Astrocyte of the spinal cord (primary cell): ENCODE measurements around the gene SH3PXD2B.
"Not testable (repeated sequence)": the region's sequence is repeated elsewhere in the genome, so short reads cannot be mapped to it uniquely, and the experiment has no call there.

Experiments
- DNase-seq: peaks from one replicate; pipeline ENCODE4 v3.0.0; 2011; ENCODE audit warnings: low read depth, low spot score
- H3K4me3 ChIP-seq: 2 replicates; pipeline ENCODE4 v1.5.1; 2011; ENCODE audit warnings: low read depth, mild to moderate bottlenecking, low read length, moderate library complexity
- in situ Hi-C: cut with HindIII; loops from 2 replicates; pipeline ENCODE4 v1.10.0; 2017; ENCODE audit warnings: low sequenced_read_pairs
- TF ChIP-seq, protein P1 (sequence below): IDR thresholded peaks from 2 replicates; pipeline ENCODE4 v1.5.1; 2012; ENCODE audit warnings: low read depth, mild to moderate bottlenecking, low read length, inconsistent platforms

Gene SH3PXD2B

DNA sequence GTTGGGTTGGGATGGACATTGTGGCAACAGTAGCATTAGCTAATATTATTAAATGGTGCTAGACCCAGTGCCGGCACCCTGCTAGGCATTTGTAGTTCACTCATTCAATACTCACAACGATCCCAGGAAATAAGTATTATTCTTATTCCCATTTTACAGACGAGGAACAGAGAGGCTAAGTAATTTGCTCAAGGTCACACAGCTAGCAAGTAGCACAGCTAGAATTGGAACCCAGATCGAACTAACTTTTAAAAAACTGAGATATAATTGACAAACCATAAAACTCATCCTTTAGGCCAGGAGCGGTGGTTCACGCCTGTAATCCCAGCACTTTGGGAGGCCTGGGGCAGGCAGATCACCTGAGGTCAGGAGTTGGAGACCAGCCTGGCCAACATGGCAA is 79.5 kb downstream of the SH3PXD2B start:
- TF ChIP-seq, protein P1, sequence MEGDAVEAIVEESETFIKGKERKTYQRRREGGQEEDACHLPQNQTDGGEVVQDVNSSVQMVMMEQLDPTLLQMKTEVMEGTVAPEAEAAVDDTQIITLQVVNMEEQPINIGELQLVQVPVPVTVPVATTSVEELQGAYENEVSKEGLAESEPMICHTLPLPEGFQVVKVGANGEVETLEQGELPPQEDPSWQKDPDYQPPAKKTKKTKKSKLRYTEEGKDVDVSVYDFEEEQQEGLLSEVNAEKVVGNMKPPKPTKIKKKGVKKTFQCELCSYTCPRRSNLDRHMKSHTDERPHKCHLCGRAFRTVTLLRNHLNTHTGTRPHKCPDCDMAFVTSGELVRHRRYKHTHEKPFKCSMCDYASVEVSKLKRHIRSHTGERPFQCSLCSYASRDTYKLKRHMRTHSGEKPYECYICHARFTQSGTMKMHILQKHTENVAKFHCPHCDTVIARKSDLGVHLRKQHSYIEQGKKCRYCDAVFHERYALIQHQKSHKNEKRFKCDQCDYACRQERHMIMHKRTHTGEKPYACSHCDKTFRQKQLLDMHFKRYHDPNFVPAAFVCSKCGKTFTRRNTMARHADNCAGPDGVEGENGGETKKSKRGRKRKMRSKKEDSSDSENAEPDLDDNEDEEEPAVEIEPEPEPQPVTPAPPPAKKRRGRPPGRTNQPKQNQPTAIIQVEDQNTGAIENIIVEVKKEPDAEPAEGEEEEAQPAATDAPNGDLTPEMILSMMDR, result no peak
- no peak overlapping the region for H3K4me3 ChIP-seq
- no peak for DNase-seq
- in situ Hi-C loops, result no loop called here

DNA sequence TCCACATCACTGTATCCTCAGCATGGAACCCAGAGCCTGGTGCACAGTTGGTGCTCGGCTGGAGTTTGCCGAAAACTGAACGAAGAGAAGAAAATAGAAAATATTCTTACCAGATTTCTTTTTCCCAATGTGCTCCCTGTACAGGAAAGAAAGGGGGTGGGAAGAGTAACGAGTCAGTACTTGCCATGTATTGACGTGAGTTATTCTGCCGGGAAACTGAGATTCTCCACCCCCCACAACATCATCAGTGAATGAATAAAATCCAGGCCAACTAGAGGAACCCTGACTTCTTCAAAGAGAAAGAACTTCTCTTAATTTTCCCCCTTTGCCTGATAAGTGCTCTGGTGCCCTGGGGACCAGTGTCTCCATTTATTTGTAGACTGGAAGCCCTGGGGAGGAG is 80.6 kb downstream of the SH3PXD2B start:
- in situ Hi-C loops, result no loop called here
- no peak overlapping the region for H3K4me3 ChIP-seq
- DNase-seq, result no peak
- TF ChIP-seq, protein P1, result no peak

DNA sequence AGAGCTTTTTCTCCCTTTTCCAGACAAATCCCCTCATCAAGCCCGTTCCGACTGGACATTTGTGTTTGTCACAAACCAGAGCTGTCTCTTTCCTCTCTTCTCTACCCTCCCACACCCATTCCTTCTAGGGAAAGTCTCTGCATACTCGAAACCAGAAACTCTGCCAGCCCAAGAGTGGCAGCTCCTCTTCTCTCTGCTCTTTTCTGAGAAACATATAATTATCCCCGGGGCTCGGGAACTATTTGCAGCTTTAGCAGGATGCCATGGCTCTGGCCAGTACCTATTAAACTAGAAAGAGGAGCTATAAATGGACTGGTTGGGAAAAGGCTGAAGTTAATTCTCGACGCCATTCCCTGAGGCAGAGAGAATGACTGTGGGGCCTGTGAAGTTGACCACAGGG is 82.6 kb downstream of the SH3PXD2B start:
- H3K4me3 ChIP-seq, result no peak overlapping the region
- in situ Hi-C loops, result no loop called here
- DNase-seq, result no peak
- TF ChIP-seq, protein P1, result no peak

DNA sequence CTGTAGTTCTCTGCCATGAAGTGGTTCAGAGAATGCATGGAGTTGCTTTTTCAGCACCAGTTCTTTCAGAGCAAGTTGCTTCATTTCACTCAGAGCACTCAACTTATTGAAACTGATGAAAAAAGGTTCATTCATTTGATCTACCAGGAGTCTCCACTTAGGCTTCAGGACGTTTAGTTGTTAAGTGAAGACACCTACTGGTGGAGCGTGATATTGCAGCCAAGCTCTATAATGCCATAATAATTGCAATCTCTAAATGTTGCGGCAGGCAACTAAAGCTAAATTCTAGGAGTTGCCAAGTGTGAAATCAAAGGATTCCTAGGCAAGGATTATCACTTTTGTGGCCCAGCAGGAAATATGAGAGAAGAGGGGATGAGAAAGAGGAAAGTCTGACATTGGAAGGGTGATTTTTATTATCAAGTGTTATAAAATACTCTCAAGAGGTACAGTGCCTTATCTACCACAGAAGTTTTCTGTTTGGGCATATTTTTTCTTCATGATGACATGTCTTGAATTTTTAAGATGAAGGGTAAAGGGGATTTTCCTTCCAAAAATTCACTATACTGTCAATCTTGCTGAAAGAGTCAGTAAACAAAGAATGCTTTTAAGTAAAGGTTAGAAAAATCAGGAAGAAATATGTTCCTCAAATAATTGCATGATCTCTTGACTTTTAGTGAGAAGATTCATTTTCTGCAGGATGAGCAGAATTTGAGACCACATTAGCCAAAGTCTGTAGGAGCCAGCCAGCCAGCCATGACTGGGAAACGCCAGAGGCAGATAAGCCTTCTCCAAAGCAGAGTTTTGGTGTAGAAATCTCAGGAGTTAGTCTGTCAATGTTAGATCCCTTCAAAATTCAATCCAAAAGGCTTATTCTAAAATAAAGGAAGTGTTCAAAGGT is 83.4 kb downstream of the SH3PXD2B start:
- TF ChIP-seq, protein P1, result peak; percentile 67
- no peak overlapping the region for H3K4me3 ChIP-seq
- peak; percentile 57 for DNase-seq
- in situ Hi-C loops, result no loop called here

DNA sequence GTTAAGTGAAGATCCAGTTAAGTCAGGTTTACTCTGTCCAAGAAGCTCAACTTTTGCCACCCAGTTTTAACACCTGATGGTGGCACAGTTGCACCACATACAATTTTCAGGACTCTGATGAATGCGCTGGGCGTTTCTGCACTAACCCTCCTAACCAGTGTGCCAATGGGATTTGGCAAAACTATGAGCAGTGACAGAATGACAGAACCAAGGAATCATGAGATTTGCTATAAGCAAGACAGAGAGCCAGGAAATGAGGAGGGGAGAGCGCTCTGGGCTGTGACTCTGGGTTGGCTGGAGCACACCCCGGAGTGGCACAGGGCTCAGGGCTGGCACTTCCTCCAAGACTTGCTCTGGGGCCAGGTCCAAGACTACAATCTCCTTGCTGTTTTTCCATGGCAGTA is 84.1 kb downstream of the SH3PXD2B start:
- no peak for DNase-seq
- TF ChIP-seq, protein P1, result no peak
- no peak overlapping the region for H3K4me3 ChIP-seq
- in situ Hi-C loops, result no loop called here

DNA sequence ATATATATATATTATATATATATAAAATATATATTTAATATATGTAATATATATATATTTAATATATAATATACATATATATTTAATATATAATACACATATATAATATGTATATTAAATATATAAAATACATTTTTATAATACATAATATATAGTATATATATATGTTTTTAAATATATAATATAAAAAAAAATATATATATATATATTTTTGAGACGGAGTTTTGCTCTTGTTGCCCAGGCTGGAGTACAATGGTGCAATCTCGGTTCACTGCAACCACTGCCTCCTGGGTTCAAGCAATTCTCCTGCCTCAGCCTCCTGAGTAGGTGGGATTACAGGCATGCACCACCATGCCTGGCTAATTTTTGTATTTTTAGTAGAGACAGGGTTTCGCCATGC is 85.6 kb downstream of the SH3PXD2B start:
- in situ Hi-C loops, DNase-seq, H3K4me3 ChIP-seq: not testable (repeated sequence)

DNA sequence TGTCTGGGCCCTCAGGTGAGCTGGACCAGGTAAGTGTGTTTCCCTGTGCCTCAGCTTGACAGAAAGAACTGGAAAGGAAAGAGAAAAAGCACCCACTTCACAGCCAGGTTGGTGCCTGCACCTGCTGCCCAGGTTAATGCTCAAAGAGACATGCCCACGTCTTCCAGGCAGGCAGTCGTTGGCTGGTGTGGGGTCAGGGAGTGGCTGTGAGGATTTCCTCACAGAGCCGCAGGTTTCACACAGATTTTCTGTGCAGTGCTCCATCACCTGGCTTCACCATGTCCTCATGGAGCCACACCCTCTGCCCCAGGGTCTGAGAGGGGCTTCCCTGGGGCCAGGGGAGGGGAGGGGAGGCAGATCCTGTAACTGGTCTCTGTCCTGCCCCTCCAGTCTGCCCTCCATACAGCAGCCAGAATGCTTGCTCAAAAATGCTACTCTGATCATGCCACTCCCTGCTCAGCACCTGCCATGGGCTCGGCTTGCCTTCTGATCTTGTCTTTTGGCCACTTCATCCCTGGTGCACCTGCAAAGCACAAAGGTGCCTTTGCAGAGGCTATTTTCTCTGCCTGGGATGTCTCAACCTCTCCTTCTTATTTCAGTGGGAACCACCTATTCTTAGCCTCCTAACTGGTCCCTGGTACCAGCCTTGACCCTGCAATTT is 88.2 kb downstream of the SH3PXD2B start:
- in situ Hi-C loops, result no loop called here
- DNase-seq, result no peak
- TF ChIP-seq, protein P1, result no peak
- H3K4me3 ChIP-seq, result no peak overlapping the region
